DOHH2 (cell line): Measurements from ENCODE around the gene SLIT1.

Experiments used
- H3F3A ChIP-seq: fragments of 200-600 bp; sonication (generic), shearing (Covaris generic); 2 replicates; pipeline ENCODE4 v1.6.0; 2016; ENCODE audit warnings: antibody characterized with exemption, mild to moderate bottlenecking; ENCODE audit not compliant: control insufficient read depth, insufficient read depth
- H3K27ac ChIP-seq: fragments of 200-600 bp; sonication (generic); 2 replicates; pipeline ENCODE4 v1.5.1; 2014; ENCODE audit warnings: low read depth, mild to moderate bottlenecking, low read length, moderate library complexity
- H3K27me3 ChIP-seq: fragments of 200-600 bp; sonication (generic); 2 replicates; pipeline ENCODE4 v1.6.1; 2014; ENCODE audit warnings: mild to moderate bottlenecking, low read length, mixed read lengths; ENCODE audit not compliant: control insufficient read depth
- H3K36me3 ChIP-seq: fragments of 200-600 bp; sonication (generic); 2 replicates; pipeline ENCODE4 v1.6.1; 2014; ENCODE audit warnings: mild to moderate bottlenecking, low read length, moderate library complexity, mixed read lengths; ENCODE audit not compliant: control insufficient read depth
- H3K4me1 ChIP-seq: fragments of 200-600 bp; sonication (generic); 2 replicates; pipeline ENCODE4 v1.6.1; 2014; ENCODE audit warnings: mild to moderate bottlenecking, low read length, mixed read lengths; ENCODE audit not compliant: control insufficient read depth
- H3K4me2 ChIP-seq: fragments of 200-600 bp; sonication (generic); 2 replicates; pipeline ENCODE4 v1.6.0; 2014; ENCODE audit warnings: mild to moderate bottlenecking, low read length, moderate library complexity
- H3K4me3 ChIP-seq: fragments of 200-600 bp; sonication (generic); 2 replicates; pipeline ENCODE4 v1.5.1; 2014; ENCODE audit warnings: mild to moderate bottlenecking, low read length, mixed read lengths
- H3K79me2 ChIP-seq: fragments of 200-600 bp; sonication (generic); 2 replicates; pipeline ENCODE4 v1.6.1; 2014; ENCODE audit warnings: mild to moderate bottlenecking, low read length, mixed read lengths; ENCODE audit not compliant: control insufficient read depth
- H3K9me2 ChIP-seq: fragments of 200-600 bp; sonication (generic); replicated peaks from 2 replicates; pipeline ENCODE4 v1.6.1; 2014; ENCODE audit warnings: mild to moderate bottlenecking, low read length, mixed read lengths; ENCODE audit not compliant: control insufficient read depth
- H3K9me3 ChIP-seq: fragments of 200-600 bp; sonication (generic); 2 replicates; pipeline ENCODE4 v1.6.1; 2014; ENCODE audit warnings: antibody characterized with exemption, low read length, mixed read lengths; ENCODE audit not compliant: control insufficient read depth, insufficient read depth
- H4K20me1 ChIP-seq: fragments of 200-600 bp; sonication (generic); 2 replicates; pipeline ENCODE4 v1.6.0; 2014; ENCODE audit warnings: low read depth, mild to moderate bottlenecking, antibody characterized with exemption, low read length, moderate library complexity; ENCODE audit not compliant: control insufficient read depth, insufficient read depth
- EZH2phosphoT487 ChIP-seq: fragments of 200-600 bp; sonication (generic); IDR thresholded peaks from 2 replicates; pipeline ENCODE4 v1.6.1; 2017; ENCODE audit warnings: borderline replicate concordance, mild to moderate bottlenecking, antibody characterized with exemption, low read length, moderate library complexity, mixed read lengths
- TF ChIP-seq, protein P1 (sequence below): fragments of 200-600 bp; sonication (generic); IDR thresholded peaks from one replicate; pipeline ENCODE4 v1.5.1; 2014; ENCODE audit warnings: antibody characterized with exemption, mild to moderate bottlenecking, low read depth, low read length; ENCODE audit not compliant: poor library complexity, severe bottlenecking

Gene SLIT1

DNA sequence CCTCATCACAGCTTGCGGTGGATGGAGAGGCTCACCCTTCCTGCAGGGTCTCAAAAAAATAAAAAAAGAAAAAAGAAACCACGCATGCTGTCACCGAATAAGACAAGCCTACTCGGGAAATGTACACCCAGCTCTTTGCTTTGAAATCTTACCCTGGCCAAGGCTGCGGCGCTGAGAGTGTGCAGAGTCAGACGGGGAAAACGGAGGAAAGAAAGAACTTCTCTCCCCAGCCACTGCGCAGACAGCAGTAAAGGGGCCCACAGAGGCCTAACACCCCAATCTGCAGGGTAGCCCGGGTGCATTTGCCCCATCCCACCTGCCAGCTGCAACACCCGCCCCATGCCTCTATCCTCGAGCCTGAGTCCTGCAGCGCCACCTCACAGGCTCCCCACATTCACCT is 14.8 kb downstream of the SLIT1 start:
- H3K4me3 ChIP-seq = no peak overlapping the region
- H3K79me2 ChIP-seq = no peaks in the 10 kb centered on the region
- H3K4me1 ChIP-seq = no peaks in the 10 kb centered on the region
- no peak for TF ChIP-seq EZH2phosphoT487
- TF ChIP-seq, protein P1, sequence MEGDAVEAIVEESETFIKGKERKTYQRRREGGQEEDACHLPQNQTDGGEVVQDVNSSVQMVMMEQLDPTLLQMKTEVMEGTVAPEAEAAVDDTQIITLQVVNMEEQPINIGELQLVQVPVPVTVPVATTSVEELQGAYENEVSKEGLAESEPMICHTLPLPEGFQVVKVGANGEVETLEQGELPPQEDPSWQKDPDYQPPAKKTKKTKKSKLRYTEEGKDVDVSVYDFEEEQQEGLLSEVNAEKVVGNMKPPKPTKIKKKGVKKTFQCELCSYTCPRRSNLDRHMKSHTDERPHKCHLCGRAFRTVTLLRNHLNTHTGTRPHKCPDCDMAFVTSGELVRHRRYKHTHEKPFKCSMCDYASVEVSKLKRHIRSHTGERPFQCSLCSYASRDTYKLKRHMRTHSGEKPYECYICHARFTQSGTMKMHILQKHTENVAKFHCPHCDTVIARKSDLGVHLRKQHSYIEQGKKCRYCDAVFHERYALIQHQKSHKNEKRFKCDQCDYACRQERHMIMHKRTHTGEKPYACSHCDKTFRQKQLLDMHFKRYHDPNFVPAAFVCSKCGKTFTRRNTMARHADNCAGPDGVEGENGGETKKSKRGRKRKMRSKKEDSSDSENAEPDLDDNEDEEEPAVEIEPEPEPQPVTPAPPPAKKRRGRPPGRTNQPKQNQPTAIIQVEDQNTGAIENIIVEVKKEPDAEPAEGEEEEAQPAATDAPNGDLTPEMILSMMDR = no peak
- H4K20me1 ChIP-seq = no peaks in the 10 kb centered on the region
- no peak overlapping the region for H3K27ac ChIP-seq
- H3K9me3 ChIP-seq = no peaks in the 10 kb centered on the region
- no peak overlapping the region for H3K4me2 ChIP-seq
- no peaks in the 10 kb centered on the region for H3F3A ChIP-seq
- no peaks in the 10 kb centered on the region for H3K9me2 ChIP-seq
- H3K36me3 ChIP-seq = no peaks in the 10 kb centered on the region
- H3K27me3 ChIP-seq = peaks cover 8% of the 10 kb centered on the region

DNA sequence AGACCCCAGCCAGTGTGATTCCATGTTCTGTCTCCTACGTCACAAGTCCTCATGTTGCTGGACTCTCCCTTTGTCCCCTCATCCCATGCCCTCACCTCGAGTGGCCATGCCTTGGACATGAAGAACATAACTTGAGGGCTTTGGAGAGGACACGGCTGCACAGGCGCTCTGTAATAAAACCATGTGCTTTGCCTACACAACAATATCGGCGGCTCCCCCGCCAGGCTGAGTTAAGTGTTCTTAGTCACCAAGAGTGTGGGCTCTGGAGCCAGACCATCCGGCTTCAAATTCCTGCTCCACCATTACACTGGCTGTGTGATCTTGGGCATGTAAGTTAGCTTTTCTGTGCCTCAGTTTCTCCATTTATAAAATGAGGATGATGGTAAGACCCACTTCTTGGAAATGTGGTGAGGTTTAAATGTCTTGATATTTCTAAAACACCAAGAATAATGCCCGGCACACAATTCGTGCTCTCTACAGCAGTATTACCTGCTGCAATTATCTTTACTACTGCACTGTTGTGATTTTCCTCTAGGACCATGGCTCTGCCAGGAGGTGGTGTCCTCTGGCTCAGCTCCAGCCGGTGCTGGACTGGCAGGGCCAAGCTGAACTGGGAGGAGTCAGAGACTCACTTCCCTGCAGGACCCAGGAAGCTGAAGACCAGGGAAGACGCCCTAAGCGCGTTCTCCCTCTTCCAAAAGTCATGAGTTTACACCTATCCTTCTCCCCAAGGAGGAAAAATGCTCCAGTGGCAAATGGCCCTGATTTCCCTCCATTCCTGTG is 15.7 kb downstream of the SLIT1 start:
- H3K36me3 ChIP-seq = no peaks in the 10 kb centered on the region
- H3K4me1 ChIP-seq = no peaks in the 10 kb centered on the region
- no peak overlapping the region for H3K27ac ChIP-seq
- no peaks in the 10 kb centered on the region for H3K9me2 ChIP-seq
- H3F3A ChIP-seq = no peaks in the 10 kb centered on the region
- no peak overlapping the region for H3K4me3 ChIP-seq
- TF ChIP-seq, protein P1 = no peak
- TF ChIP-seq EZH2phosphoT487 = no peak
- peaks cover 8% of the 10 kb centered on the region; the same call in 1 of the 2 replicates for H3K27me3 ChIP-seq
- no peaks in the 10 kb centered on the region for H3K9me3 ChIP-seq
- no peaks in the 10 kb centered on the region for H4K20me1 ChIP-seq
- H3K4me2 ChIP-seq = no peak overlapping the region
- no peaks in the 10 kb centered on the region for H3K79me2 ChIP-seq

DNA sequence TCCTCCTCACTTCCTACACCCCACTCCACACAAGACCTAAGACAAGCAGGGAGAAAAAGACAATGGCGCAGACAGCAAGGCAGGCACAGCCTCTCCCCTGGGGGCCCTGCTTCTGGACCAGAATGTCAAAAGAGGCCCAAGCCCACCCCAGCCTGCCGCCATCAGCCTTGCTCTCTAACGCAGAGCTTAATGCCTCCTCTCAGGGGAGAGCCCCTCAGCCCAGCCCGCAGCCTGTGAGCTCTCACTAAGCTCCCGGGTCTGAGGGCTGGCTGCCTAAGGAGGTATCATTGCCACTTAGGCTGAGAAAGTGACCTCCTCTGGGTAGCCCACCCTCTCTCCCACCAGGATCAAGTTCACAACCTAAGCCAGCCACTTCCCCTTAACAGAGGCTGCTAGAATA is 16.7 kb downstream of the SLIT1 start:
- H3F3A ChIP-seq = no peaks in the 10 kb centered on the region
- H3K27me3 ChIP-seq = peaks cover 8% of the 10 kb centered on the region; the same call in 1 of the 2 replicates
- no peaks in the 10 kb centered on the region for H3K9me3 ChIP-seq
- H3K4me3 ChIP-seq = no peak overlapping the region
- TF ChIP-seq EZH2phosphoT487 = no peak
- TF ChIP-seq, protein P1 = no peak
- H3K36me3 ChIP-seq = no peaks in the 10 kb centered on the region
- no peaks in the 10 kb centered on the region for H3K9me2 ChIP-seq
- H3K79me2 ChIP-seq = no peaks in the 10 kb centered on the region
- no peak overlapping the region for H3K27ac ChIP-seq
- H4K20me1 ChIP-seq = no peaks in the 10 kb centered on the region
- H3K4me2 ChIP-seq = no peak overlapping the region
- H3K4me1 ChIP-seq = no peaks in the 10 kb centered on the region
